ENCODE measurements around the gene GIPC3.
A peak's percentile ranks its signal among the peaks of the same experiment; 100 is the strongest.

GIPC3 gene

GRCh38 chr19:3604987-3605343 lies 19.7 kb downstream of the GIPC3 start:
- Histone ChIP-seq H3K4me2 (ENCODE audit: low read length) (peak overlapping the region; percentile 50), H3K9me3 (ENCODE audit: insufficient read depth, low read length) (no peaks in the 10 kb centered on the region), H3K36me3 (replicated peaks; ENCODE audit: low read depth, low read length) (no peaks in the 10 kb centered on the region), H3K27me3 (ENCODE audit: low read depth, low read length) (no peaks in the 10 kb centered on the region), H3K4me1 (ENCODE audit: low read length) (peaks cover 9% of the 10 kb centered on the region), H2AFZ (ENCODE audit: low read depth, low read length) (peak overlapping the region; percentile 76; the same call in 1 of the 2 replicates), H4K20me1 (ENCODE audit: insufficient read depth, low read length) (no peaks in the 10 kb centered on the region), H3K4me3 (ENCODE audit: low read length) (peak overlapping the region; percentile 24), H3K79me2 (ENCODE audit: low read length) (no peaks in the 10 kb centered on the region), H3K9ac (ENCODE audit: low read length) (0 out of 2 replicates have a peak overlapping the region, but pooled peaks have one; percentile 6), H3K27ac (ENCODE audit: low read length) (no peak overlapping the region)
- TF ChIP-seq EZH2phosphoT487 (IDR thresholded peaks at IDR 0.05; ENCODE audit: low read depth) (no peak), CTCF (IDR thresholded peaks at IDR 0.05; ENCODE audit: low read depth, low read length) (no peak)

- Histone ChIP-seq H3K36me3 (replicated peaks; ENCODE audit: low read depth, low read length) (no peaks in the 10 kb centered on the region), H2AFZ (ENCODE audit: low read depth, low read length) (0 out of 2 replicates have a peak overlapping the region, but pooled peaks have one; percentile 76), H3K9me3 (ENCODE audit: insufficient read depth, low read length) (no peaks in the 10 kb centered on the region), H3K9ac (ENCODE audit: low read length) (no peak overlapping the region), H3K27me3 (ENCODE audit: low read depth, low read length) (no peaks in the 10 kb centered on the region), H4K20me1 (ENCODE audit: insufficient read depth, low read length) (no peaks in the 10 kb centered on the region), H3K79me2 (ENCODE audit: low read length) (no peaks in the 10 kb centered on the region), H3K27ac (ENCODE audit: low read length) (no peak overlapping the region), H3K4me2 (ENCODE audit: low read length) (peak overlapping the region; percentile 50), H3K4me3 (ENCODE audit: low read length) (peak overlapping the region; percentile 24), H3K4me1 (ENCODE audit: low read length) (peaks cover 9% of the 10 kb centered on the region)
- no peak for TF ChIP-seq EZH2phosphoT487 (IDR thresholded peaks at IDR 0.05; ENCODE audit: low read depth)
These were observed 20.1 kb downstream of the GIPC3 start for GRCh38 chr19:3605361-3605760.

GRCh38 chr19:3605770-3606169 lies 20.5 kb downstream of the GIPC3 start:
- no peaks in the 10 kb centered on the region for H3K36me3 ChIP-seq (replicated peaks; ENCODE audit: low read depth, low read length)
- no peak overlapping the region for H2AFZ ChIP-seq (ENCODE audit: low read depth, low read length)
- H3K27me3 ChIP-seq (ENCODE audit: low read depth, low read length), result no peaks in the 10 kb centered on the region
- no peaks in the 10 kb centered on the region for H3K79me2 ChIP-seq (ENCODE audit: low read length)
- H3K4me1 ChIP-seq (ENCODE audit: low read length), result peaks cover 9% of the 10 kb centered on the region
- no peaks in the 10 kb centered on the region for H3K9me3 ChIP-seq (ENCODE audit: insufficient read depth, low read length)
- H3K27ac ChIP-seq (ENCODE audit: low read length), result no peak overlapping the region
- no peak overlapping the region for H3K9ac ChIP-seq (ENCODE audit: low read length)
- H3K4me2 ChIP-seq (ENCODE audit: low read length), result no peak overlapping the region
- no peak for TF ChIP-seq CTCF (IDR thresholded peaks at IDR 0.05; ENCODE audit: low read depth, low read length)
- no peak for TF ChIP-seq EZH2phosphoT487 (IDR thresholded peaks at IDR 0.05; ENCODE audit: low read depth)
- H3K4me3 ChIP-seq (ENCODE audit: low read length), result no peak overlapping the region
- H4K20me1 ChIP-seq (ENCODE audit: insufficient read depth, low read length), result no peaks in the 10 kb centered on the region

GRCh38 chr19:3606174-3606689 lies 21.0 kb downstream of the GIPC3 start:
- Histone ChIP-seq H3K36me3 (replicated peaks; ENCODE audit: low read depth, low read length) (no peaks in the 10 kb centered on the region), H2AFZ (ENCODE audit: low read depth, low read length) (no peak overlapping the region), H4K20me1 (ENCODE audit: insufficient read depth, low read length) (no peaks in the 10 kb centered on the region), H3K79me2 (ENCODE audit: low read length) (no peaks in the 10 kb centered on the region), H3K27me3 (ENCODE audit: low read depth, low read length) (no peaks in the 10 kb centered on the region), H3K27ac (ENCODE audit: low read length) (no peak overlapping the region), H3K9ac (ENCODE audit: low read length) (no peak overlapping the region), H3K9me3 (ENCODE audit: insufficient read depth, low read length) (no peaks in the 10 kb centered on the region), H3K4me2 (ENCODE audit: low read length) (no peak overlapping the region), H3K4me3 (ENCODE audit: low read length) (no peak overlapping the region), H3K4me1 (ENCODE audit: low read length) (peaks cover 9% of the 10 kb centered on the region)
- TF ChIP-seq EZH2phosphoT487 (IDR thresholded peaks at IDR 0.05; ENCODE audit: low read depth) (no peak), CTCF (IDR thresholded peaks at IDR 0.05; ENCODE audit: low read depth, low read length) (no peak)
